Activated effector memory CD4-positive, alpha-beta T cell treated with anti-CD3 and anti-CD28 coated beads, Interleukin-2, amount 50 U/mL, for 16 hours (primary cell): ENCODE measurements around the gene ADAM19.
A peak's percentile ranks its signal among the peaks of the same experiment; 100 is the strongest.

Source experiments
- DNase-seq: peaks from one replicate; pipeline ENCODE4 v3.0.0-alpha.2; 2020

The ADAM19 gene

DNA sequence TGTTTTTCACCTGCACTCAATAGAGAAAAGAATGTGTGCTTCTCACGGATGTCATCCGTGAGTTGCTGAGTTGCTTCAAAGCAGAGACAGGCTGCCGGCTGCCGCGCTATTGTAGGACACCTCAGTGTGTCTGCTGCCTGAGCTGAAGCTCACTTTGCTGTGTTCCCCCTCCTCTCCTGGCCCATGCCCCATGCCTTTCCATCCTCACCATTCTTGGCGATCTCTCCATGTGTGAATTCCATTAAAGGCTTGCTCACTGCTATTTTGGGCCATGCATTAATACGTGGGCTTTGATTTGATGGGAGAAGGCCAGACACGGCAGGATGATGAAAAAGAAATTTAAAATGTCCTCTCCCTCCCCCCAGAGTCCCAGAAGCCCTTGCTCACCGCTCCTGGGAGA is 14.5 kb downstream of the ADAM19 start:
- no peak for DNase-seq

DNA sequence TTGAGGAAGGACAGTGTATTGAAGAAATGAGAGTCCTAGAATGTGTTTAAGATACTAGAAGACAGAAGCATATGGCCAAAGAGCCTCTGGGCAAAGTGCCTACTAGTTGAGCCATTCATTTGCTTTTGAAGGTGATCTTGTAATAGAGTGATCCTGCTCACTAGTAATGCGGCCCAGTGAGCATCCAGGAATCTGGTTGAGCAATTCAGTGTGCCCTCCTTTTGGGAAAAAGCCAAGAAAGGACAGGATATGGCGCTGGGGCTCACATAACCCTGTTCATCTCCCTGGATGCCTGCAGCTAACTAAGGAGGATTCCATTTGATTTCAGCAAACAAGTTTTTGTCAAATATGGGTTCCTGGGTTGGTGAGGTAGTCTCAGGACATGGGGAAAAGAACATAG is 16.3 kb downstream of the ADAM19 start:
- no peak for DNase-seq

DNA sequence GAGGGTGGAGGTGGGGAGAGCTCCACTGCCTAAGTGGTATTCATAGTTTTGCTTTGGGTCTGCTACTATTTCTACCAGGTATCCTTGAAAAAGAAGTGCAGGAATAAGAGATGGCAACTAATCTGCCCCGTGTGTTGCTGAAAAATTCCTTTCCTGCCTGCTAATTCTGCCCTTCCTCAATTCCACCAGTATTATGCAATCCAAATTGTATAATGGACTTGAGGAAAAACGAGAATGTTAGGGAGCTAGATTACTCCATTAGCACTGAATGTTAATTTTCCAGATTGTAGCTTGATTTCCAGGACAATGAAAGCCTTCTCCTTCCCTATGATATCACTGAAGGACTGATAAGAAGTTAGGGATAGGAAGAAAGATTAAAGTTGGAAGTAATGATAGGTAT is 16.9 kb downstream of the ADAM19 start:
- DNase-seq, result no peak

DNA sequence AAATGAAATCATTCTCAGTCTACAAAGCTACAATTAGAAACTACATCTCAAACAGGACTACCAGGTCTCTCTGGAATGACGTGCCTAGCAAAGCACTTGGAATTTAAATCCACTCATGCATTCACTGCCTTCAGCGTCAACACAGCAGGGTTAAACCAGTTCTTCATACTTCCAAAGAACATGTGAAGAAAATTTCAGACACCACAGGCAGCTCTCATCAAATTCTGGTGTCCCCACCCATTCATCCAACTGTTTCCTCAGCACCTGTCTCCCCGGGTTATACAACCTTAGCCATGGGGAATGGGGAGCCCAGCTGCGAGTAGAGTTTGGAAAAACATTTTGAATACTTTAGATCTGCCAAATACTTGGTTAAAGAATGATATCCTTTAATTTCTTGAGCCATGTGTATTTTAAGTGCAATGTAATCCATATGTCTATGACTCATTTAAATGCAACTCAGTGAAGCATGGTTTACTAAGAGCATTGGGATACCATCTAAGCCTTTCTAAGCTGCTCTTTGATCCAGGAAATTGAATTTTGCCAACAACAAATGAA is 17.5 kb downstream of the ADAM19 start:
- no peak for DNase-seq

DNA sequence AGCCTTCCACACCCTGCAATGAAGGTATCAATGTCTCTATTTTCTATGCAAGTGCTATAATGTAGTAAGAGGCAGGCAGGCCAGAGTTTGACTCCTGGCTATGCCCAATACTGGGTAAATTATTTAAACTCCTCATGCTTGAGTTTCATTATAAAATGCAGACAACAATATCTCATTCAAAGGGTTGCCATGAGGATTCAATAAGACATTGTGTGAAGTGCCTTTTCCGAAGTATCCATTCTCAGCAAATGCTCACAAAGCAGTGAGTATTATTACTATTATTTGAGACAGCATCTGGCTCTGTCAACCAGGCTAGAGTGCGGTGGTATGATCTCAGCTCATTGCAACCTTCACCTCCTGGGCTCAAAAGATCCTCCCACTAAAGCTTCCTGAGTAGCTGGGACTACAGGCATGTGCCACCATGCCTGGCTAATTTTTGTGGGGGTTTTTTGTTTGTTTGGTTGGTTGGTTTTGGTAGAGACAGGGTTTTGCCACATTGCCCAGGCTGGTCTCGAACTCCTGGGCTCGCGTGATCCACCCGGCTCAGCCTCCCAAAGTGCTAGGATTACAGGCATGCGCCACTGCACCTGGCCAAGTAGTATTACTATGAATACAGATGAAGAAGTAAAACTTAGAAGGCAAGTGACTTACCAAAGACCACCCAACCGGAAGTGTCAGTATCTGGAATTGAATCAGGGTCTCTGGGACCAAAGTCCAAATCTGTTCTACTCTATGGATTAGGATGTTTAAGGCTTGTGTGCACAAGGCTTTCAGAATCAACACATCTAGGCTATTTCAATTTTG is 18.8 kb downstream of the ADAM19 start:
- no peak for DNase-seq

DNA sequence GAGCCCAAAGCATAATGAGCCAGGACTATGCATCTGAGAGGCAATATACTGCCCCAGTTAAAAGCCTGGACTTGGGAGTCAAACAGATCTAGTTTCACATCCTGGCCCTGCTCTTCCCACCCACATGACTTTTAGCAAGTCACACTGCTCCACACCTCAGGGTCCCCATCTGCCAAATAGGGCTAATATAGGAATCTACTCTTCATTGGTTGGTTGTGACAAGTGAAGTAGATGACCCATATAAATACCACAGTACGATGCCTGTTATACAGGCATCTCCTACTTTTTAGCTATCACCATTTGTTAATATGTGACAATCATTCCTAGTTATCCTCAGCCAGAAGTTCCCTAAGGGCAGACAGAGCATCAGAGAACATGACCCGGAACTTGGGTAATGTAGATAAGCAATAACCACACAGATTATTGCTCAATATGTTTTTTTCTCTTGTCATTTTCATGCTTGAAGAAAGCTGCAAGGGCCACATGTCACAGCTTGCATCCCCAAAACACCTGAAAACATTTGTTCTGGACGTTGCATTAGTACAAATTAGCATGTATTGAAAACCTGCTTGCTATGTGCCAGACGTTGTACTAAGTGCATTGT is 20.4 kb downstream of the ADAM19 start:
- DNase-seq, result no peak

DNA sequence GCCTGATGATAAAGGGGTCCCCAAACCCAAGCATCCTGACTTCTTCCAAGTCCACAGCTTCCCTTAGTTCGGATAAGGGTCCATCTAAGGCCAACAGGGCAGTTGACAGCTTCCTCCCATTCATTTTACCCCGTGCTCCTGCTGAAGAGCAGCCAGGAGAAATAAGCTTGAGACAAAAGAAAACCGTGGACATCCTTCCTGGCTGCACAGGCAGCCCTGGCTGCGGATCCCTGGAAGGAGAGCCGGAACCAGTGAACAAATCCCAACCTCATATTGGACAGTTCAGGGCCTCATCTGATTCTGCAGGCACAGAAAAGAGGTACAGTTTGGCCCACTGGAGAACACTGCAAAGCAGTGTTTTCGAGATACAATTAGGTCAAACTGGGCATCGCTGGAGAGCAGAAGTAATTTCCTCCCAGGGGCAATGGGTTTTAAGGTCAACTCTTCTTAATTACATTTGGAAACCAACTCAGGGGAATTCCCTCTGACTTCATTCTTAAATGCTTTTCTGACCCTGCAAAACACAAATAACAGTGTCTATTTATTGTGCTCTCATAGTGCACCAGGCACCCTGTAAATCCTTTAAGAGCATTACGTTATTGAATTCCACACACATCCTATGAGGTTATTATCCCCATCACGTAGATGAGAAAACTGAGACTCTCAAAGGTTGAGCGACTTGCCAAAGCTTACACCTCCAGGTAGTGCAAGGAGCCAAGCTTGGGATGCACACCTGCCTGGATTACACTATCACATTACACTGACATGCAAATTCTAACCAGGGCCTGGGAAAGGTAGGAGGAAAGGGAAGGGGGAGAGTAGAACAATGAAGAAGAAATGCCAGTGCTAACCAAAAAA is 21.2 kb downstream of the ADAM19 start:
- no peak for DNase-seq

DNA sequence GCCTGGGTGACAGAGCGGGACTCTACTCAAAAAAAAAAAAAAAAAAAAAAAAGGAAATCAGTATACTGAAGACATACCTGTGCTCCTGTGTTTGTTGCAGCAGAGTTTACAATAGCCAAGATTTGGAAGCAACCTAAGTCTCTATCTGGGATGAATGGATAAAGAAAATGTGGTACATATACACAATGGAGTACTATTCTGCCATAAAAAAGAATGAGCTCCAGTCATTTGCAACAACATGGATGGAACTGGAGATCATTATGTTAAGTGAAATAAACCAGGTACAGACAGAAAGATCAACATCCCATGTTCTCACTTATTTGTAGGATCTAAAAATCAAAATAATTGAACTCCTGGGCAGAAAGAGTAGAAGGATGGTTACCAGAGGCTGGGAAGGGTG is 22.9 kb downstream of the ADAM19 start:
- no peak for DNase-seq

DNA sequence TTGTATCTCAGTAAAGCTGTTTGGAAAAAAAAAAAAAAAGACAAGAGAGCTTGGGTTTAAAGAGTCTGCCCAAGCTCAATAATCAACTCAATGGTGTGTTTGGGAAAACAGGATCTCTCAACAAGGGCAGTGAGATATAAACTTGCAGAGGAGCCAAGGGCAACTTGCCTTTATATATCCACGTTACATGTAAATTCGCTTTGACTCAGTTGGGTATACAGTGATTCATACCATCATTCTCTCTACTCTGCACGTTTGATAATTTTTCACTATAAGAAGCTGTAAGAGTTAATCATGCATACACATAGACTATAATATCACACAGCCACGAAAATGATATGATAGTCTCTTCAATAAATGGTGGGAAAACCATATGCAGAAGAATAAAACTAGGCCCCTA is 24.9 kb downstream of the ADAM19 start:
- DNase-seq, result no peak

DNA sequence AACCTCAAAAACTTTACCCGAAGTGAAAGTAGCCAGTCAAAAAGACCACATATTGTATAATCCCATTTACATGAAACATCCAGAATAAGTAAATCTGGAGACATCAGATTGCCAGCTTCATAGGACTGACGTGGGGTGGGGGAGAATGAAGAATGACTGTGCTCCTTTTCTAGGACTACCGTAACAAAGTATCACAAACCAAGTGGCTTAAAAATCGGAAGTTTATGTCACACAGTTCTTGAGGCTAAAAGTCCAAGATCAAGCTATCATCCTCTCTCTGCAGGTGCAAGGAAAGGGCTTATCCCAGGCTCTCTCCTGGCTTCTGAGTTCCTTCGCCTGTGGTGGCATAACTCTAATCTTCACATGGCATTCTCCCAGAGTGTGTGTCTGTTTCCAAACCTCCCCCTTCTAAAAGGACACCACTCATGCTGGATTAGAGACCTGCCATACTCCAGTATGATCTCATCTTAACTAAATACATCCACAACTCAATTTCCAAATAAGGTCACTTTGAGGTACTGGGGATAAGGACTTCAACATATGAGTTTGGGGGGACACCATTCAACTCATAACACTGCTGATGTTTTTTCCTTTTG is 25.5 kb downstream of the ADAM19 start:
- no peak for DNase-seq

DNA sequence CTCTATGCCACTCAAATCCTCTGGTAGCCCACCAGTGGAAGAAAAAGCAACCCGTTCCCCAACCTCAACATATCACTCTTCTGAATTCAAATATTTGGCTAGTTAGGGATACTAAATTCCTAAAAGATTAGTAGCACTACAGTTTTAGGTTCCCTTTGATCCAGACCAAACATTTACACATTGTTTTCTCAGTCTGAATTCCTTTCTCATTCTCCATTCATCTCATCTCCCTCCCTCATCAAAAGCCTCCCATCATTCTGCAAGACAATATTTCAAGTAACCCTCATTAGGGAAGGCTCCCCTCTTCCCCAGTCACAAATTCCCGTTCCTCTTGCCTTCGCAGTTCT is 26.3 kb downstream of the ADAM19 start:
- DNase-seq, result no peak

DNA sequence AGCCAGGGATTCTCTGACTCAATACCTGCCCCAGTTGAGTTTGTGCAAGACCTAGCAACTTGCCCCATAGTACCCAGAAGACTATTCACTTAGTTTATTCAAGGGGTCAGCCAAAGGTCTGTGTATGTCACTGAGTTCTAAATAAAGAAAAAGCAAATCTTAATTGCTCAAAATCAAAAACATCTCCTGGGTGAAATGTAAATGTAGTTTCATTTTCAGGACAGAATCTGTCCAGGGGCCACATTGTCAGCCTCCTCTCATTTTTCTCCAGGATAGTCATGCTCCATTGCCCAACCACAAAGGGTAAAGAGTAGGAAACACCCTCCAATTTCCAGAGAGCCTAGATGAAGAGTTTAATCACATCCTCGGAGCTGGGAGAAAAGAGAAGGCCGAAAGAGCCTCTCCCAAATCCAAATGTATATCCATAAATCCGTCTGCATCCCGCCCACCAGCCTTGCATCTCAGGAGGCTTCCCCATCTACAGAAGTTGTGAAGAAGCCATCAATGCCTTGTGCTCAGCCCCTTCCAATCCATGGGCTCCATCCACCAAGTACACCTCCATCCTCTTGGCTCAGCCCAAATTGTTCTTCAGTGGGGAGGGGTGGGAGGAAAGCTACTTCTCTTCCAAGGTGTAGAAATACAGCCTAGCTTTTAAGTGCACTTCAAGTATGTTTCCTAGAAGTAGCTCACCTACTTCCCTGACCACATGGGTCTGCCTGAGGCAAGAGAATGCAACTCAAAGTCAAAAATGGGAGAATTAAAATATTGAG is 26.9 kb downstream of the ADAM19 start:
- no peak for DNase-seq

DNA sequence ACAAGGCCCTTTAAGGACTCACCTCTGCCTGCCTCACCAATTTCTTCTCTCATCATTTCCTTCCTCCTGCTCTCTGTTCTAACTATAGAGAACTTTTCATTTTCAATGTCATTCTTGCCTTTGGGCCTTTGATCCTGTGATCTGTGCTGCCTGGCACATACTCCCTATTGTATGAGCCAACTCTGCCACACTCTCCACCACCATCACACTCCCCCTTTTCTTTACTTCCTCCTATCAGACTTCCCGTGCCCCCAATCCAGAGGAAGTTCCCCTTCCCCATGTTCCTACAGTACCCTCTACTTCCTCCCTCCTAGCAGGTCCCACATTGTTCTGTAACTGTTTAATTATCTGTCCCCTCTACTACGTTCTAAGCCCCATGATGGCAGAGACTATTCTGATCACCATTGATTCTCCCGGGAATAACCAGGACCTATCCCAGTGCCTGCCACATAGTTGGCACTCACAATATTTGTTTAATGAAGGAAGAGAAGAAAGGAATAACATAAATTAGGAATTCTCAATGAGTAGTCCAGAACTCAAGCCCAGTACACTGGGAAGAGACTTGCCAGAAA is 27.5 kb downstream of the ADAM19 start:
- no peak for DNase-seq

DNA sequence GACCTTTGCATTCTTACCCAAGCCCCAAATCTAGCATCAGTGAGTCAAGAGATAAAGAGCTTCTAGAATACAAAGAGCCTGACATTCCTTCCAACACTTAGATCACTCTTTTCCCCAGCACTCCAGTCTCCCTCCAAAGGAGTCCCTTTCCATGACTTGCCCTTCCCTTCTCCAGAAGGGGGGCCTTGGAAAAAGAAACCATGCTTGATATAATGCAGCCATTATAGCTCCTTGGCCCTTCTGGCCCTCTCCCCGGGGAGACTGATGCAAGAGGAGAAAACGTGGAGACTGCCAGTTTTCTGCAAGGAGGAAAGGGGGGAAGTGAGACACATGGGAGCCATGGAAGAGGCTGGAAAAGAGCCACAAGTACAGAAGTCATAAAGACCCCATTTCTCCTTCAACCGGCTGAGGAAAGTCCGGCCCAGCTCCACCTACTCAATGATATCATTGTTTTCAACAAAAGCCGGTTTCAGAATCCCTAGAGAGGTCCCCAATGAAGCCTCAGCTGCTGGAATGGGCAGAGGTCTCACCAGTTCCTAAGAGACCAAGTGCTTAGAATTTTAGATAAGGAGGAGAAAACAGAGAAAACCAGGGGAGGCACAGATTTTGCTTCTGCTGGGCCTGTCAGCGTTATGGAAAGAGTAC is 29.0 kb downstream of the ADAM19 start:
- no peak for DNase-seq

DNA sequence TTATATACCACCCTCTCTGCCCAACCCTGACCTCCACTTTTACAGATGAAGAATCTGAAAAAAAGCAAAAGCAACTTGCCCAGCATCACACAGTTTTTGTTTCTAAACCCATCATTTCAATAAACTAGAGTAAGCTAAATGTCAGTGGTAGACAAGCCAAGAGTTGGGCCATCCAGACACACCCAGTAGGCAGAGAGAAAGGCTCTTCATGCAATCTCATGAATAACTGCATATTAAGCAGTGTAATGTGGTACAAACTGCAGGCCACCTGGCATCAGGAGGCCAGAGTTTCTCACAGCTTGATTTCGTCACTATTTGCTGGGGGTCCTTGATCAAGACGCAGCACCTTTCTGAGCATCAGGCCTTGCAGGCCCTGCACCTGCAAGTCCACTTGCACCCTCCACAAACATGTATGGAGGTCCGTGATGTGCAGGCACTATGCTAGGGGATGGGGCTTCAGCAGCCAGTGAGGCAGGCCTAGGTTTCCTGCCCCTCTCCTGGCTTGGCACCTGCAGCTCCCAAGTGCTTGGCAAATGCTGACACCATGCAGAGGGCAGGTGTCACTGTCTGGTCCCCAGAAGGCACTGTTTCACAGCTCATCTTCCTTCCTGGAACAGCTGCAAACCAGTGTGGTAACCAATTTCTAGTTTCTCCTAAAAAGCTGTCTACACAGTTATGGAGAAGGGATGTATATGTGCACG is 29.8 kb downstream of the ADAM19 start:
- DNase-seq, result no peak

DNA sequence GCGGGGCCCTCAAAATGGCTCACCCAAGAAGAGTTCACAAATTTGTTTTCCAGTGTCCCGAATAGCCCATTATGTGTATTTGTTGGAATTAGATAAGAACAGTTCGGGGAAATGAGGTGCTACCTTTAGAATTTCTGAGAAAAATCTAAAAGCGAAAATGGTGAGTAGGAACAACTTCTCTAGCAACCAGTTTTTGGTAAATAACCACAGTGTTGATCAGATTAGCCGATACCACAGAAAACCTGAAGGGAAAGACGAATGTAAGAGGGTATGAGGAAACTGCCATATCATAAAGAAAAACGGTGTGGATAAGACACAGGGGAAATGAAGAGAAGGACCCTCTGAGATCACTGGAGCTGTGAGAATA is 31.0 kb downstream of the ADAM19 start:
- DNase-seq, result no peak

DNA sequence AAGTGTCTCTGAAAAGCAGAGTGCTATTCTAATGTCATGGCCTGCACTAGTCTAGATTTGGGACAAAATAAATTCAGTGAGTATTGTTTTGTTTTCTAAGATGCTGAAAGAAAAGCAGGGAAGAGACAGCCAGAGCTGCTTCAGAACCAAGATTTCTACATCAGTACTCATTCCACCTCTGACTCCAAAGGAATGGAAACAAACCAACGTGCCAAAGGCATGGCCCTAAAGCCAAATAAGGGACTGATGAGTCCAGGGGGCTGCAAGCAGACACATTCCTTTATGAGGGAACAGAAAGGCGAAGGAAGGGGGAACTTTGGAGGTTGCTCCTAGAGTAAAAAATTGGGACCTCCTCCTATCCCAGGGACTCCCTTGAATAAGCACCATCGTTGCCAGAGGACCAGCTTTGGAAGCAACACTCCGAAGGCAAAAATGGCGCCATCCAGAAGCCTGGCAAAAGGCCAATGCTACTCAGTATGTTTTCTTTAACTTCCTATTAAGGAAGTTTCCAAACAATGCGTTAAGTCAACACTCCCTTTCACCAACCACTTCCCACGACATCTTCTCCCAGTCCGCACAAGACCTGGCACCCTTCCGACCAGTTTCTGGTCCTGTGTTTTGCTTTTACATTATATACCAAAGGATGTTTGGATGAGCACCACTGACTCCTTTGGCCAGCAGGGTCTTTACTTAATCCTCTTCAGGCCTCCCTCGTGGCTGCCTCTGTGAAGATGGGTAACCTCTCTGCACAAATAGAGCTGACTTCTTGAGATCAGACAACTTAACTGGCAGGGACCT is 31.6 kb downstream of the ADAM19 start:
- peak; percentile 68 for DNase-seq

DNA sequence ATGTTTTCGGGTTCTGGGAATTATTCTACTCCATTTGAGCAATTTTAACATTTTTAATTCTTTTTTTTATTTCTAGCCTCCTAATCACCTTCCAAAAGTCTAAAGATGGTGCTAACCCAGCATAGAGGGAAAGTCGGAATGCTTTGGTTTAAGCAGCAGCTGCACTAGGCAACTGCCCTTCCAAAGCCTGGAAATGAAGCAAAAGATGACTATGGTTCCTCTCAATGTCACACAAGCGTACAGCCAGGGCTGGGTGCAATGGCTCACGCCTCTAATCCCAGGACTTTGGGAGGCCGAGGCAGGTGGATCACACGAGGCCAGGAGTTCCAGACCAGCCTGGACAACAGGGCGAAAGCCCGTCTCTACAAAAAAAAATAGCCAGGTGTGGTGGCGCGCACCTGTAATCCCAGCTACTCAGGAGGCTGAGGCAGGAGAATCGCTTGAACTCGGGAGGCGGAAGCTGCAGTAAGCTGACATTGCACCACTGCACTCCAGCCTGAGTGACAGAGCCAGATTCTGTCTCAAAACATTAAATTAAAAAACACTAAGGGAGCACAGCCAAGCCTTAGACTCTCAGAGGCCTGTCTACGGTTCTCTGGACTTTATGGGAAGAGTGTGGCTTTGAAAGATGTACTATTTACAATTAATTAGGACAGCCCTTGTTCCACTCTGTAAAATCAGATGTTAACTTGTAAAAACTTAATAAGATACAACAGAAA is 33.1 kb downstream of the ADAM19 start:
- no peak for DNase-seq

DNA sequence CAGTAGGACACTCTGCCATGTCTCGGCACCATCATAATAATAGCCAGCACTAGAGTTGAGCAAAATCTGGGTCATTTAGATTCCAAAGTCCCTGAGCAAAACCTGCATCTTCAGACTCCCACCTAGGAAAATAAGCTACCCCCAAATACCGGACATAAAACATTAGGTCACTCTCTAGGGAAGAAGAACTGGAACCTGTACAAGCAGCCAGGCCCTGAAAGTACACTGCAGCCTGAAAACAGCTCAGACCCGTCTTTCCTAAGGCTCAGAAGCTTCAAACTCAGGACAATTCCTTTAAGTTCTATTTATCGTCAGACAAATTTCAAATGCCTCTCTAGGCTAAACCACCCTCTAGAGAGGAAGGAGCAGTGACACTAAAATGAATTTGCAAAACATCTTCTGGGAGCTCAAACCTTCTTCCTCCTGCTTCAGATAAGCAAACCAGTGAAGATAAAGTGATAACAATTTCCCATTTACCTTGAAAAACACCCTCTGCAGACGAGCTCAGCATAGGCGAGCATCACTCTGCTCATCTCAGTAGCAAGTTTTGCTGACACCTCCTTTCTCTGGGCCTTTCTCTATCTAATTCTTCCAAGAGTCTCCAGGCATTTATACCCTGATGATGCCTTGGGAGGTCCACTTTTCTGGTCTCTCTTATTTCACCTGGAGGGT is 34.0 kb downstream of the ADAM19 start:
- no peak for DNase-seq
